Osteoblast (primary cell): ENCODE measurements around the gene CDKAL1. TPM values are rescaled to one million over a fixed set of nuclear protein-coding genes. Genes with fewer than 3 reads are reported as not detected.
"Not testable (repeated sequence)": the region's sequence is repeated elsewhere in the genome, so short reads cannot be mapped to it uniquely, and the experiment has no call there.

Experiments
- DNase-seq: peaks from one replicate; pipeline ENCODE4 v3.0.0; 2011; ENCODE audit warnings: low spot score, mixed read lengths; ENCODE audit not compliant: insufficient read length; ENCODE audit errors: missing footprints
- H2AFZ ChIP-seq: 2 replicates; pipeline ENCODE4 v1.6.0; 2011; ENCODE audit warnings: mild to moderate bottlenecking, low read length
- H3K27ac ChIP-seq: 2 replicates; pipeline ENCODE4 v1.5.1; 2011; ENCODE audit warnings: mild to moderate bottlenecking, low read depth, low read length, moderate library complexity
- H3K27me3 ChIP-seq: 2 replicates; pipeline ENCODE4 v1.6.0; 2012; ENCODE audit warnings: mild to moderate bottlenecking, control low read depth, inconsistent platforms, low read length, moderate library complexity; ENCODE audit not compliant: insufficient read depth
- H3K36me3 ChIP-seq: 2 replicates; pipeline ENCODE4 v1.5.1; 2011; ENCODE audit warnings: mild to moderate bottlenecking, low read length, control low read depth, moderate library complexity; ENCODE audit not compliant: insufficient read depth
- H3K4me1 ChIP-seq: 2 replicates; pipeline ENCODE4 v1.5.1; 2011; ENCODE audit warnings: mild to moderate bottlenecking, low read length, control low read depth, moderate library complexity; ENCODE audit not compliant: insufficient read depth
- H3K4me2 ChIP-seq: 2 replicates; pipeline ENCODE4 v1.6.0; 2011; ENCODE audit warnings: mild to moderate bottlenecking, low read length; ENCODE audit not compliant: insufficient read depth
- H3K4me3 ChIP-seq: fragments of 200-600 bp; sonication (generic); 3 replicates; pipeline ENCODE4 v1.5.1; 2012; ENCODE audit warnings: mild to moderate bottlenecking, low read length, inconsistent platforms; ENCODE audit not compliant: insufficient read depth
- H3K79me2 ChIP-seq: 2 replicates; pipeline ENCODE4 v1.6.0; 2012; ENCODE audit warnings: mild to moderate bottlenecking, low read length, control low read depth, inconsistent platforms; ENCODE audit not compliant: insufficient read depth
- H3K9me3 ChIP-seq: 2 replicates; pipeline ENCODE4 v1.5.1; 2011; ENCODE audit warnings: low read depth, low read length, control low read depth
- H4K20me1 ChIP-seq: 2 replicates; pipeline ENCODE4 v1.6.0; 2012; ENCODE audit warnings: mild to moderate bottlenecking, low read length, control low read depth; ENCODE audit not compliant: insufficient read depth
- CTCF ChIP-seq: IDR thresholded peaks from 2 replicates; pipeline ENCODE4 v1.5.1; 2011; ENCODE audit warnings: mild to moderate bottlenecking, low read depth, low read length, moderate library complexity; ENCODE audit errors: extremely low read depth
- total RNA-seq: library from RNA; depleted of rRNA; stranded (reverse); fragments of >200 nt; gene quantifications from 2 replicates; pipeline ENCODE4 v1.2.3, GENCODE V29; 2012

The CDKAL1 gene
- total RNA-seq, 1 donor: 18.5 TPM

- H3K4me1 ChIP-seq: peaks cover 9% of the 10 kb centered on the region
- no peaks in the 10 kb centered on the region for H3K9me3 ChIP-seq
- H2AFZ ChIP-seq: no peak overlapping the region
- no peaks in the 10 kb centered on the region for H3K79me2 ChIP-seq
- TF ChIP-seq CTCF: no peak
- H3K27me3 ChIP-seq: no peaks in the 10 kb centered on the region
- DNase-seq: no peak
- peak overlapping the region; percentile 40 for H3K27ac ChIP-seq
- H4K20me1 ChIP-seq: no peaks in the 10 kb centered on the region
- no peaks in the 10 kb centered on the region for H3K36me3 ChIP-seq
- no peak overlapping the region for H3K4me2 ChIP-seq
- H3K4me3 ChIP-seq: no peak overlapping the region
These were observed 110.6 kb downstream of the CDKAL1 start for GRCh38 chr6:20644667-20645370.

GRCh38 chr6:20645572-20645971 is 111.3 kb downstream of the CDKAL1 start:
- not testable (repeated sequence) for H3K79me2 ChIP-seq, H3K36me3 ChIP-seq, H3K4me2 ChIP-seq, H3K4me3 ChIP-seq, DNase-seq, H3K9me3 ChIP-seq, H3K27me3 ChIP-seq, H3K27ac ChIP-seq, H4K20me1 ChIP-seq, H3K4me1 ChIP-seq, H2AFZ ChIP-seq

- Histone ChIP-seq H3K4me1 (peaks cover 9% of the 10 kb centered on the region), H3K4me3 (no peak overlapping the region), H2AFZ (no peak overlapping the region), H3K27me3 (no peaks in the 10 kb centered on the region), H3K79me2 (no peaks in the 10 kb centered on the region), H3K4me2 (no peak overlapping the region), H3K27ac (no peak overlapping the region), H3K9me3 (no peaks in the 10 kb centered on the region), H3K36me3 (no peaks in the 10 kb centered on the region), H4K20me1 (no peaks in the 10 kb centered on the region)
- no peak for DNase-seq
- TF ChIP-seq CTCF: no peak
These were observed 113.3 kb downstream of the CDKAL1 start for GRCh38 chr6:20647585-20647984.

- not testable (repeated sequence) for H2AFZ ChIP-seq, DNase-seq, H3K9me3 ChIP-seq, H3K36me3 ChIP-seq, H3K27ac ChIP-seq, H4K20me1 ChIP-seq, H3K4me2 ChIP-seq, H3K27me3 ChIP-seq, H3K79me2 ChIP-seq, H3K4me3 ChIP-seq, H3K4me1 ChIP-seq
These were observed 115.6 kb downstream of the CDKAL1 start for GRCh38 chr6:20649696-20650470.
